Measurements from ENCODE around the gene PAQR6. TPM values are rescaled to one million over a fixed set of nuclear protein-coding genes. Genes with fewer than 3 reads are reported as not detected.

The PAQR6 gene, protein sequence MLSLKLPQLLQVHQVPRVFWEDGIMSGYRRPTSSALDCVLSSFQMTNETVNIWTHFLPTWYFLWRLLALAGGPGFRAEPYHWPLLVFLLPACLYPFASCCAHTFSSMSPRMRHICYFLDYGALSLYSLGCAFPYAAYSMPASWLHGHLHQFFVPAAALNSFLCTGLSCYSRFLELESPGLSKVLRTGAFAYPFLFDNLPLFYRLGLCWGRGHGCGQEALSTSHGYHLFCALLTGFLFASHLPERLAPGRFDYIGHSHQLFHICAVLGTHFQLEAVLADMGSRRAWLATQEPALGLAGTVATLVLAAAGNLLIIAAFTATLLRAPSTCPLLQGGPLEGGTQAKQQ
- 0.29 and 0.44 TPM in 2 replicates for total RNA-seq

DNA sequence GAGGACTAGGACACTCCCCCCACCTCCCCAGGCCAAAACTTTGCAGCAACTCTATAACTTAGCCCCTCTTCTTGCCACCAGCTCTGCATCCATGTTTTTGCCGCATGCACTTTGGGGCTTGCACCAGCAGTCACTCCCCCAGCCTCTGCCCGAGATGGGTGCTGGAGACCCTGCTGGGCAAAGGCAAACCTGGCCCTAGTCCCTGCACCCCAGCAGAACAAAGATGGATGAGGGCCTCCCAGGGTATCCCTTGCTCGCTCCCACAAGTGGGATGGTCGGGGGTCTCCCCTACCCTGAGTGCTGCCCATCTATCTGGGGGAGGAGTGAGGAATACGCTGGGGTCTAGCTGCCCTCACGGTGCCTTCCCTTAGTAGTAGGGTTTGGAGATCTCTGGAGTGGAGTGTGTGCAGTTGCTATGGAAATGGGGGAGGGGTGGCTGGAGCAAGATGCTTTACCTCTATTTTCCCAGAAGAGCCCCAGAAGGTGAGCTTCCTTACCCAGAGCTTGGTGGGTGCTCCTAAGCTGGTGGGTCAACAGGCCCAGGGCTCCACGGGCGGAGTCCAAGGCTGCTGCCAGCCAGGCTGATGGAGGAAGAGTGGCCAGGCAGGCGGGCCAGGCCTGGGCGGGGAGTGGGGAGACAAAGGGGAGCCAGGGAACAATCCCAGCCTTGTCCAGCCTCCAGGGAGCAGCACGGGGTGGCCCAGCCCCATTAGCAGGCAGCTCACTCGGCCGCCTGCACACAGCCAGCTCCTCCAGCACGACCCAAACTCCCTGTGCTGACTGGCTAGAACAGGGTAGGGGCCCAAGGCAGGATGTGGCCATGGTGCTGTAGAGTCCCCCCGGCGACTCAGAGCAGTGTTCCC, at the start of gene PAQR6:
PAQR6 (minus strand) TSS at position 597 of the 863 bp plus-strand sequence. CDS start 1,325 bp downstream, outside the sequence.

DNA sequence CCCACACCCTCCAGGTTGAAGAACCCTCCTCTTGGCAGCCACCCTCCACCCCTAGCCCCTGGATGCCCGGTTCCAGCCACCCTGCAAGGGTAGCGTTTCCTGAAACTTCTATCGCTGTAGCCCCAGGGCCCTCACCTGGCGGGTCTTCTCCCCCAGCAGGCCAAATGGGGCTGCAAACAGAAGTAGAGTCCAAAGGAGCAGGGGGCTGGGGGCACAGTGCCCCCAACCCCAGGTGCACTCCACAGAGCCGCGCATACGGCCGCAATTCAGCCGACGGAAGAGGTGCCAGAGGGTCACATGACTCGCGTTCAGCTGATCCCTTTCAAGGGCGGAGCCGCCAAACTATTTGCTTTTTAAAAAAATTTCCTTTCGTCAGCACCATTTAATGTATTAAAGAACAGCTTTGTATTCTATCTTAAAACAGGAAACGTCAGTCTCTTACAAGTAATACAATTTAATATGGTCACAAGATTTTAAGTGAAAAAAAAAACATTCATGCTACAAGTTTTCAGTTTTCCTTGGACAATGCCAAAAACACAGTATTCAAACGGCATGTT, 47.6 kb upstream of the PAQR6 start, which contains the start of gene GLMP:
GLMP (minus strand) TSS at position 289 of the 557 bp plus-strand sequence; CDS start at position 255, 34 bp downstream.

DNA sequence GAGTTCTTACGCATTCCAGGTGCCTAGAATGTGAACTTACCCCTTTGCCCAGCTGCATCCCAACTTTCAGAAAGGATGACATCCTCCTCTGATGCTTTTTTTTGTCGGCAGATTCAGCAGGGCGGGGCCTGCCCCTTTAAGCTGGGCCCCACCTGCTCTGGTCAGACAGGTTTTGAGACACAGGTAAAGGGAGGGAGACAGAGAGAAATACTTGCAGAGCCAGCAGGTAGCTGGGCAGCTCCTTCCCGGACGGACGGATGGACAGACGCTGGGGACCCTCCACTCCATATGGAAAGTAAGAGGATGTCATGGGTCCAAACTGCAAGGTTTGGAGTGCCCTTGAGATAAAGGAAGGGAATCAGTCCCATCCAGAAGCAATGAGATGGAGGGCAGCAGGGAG, 36.3 kb upstream of the PAQR6 start, which contains the start of gene TMEM79:
TMEM79 (plus strand) TSS at position 214 of the 400 bp plus-strand sequence. CDS start 902 bp downstream, outside the sequence.

DNA sequence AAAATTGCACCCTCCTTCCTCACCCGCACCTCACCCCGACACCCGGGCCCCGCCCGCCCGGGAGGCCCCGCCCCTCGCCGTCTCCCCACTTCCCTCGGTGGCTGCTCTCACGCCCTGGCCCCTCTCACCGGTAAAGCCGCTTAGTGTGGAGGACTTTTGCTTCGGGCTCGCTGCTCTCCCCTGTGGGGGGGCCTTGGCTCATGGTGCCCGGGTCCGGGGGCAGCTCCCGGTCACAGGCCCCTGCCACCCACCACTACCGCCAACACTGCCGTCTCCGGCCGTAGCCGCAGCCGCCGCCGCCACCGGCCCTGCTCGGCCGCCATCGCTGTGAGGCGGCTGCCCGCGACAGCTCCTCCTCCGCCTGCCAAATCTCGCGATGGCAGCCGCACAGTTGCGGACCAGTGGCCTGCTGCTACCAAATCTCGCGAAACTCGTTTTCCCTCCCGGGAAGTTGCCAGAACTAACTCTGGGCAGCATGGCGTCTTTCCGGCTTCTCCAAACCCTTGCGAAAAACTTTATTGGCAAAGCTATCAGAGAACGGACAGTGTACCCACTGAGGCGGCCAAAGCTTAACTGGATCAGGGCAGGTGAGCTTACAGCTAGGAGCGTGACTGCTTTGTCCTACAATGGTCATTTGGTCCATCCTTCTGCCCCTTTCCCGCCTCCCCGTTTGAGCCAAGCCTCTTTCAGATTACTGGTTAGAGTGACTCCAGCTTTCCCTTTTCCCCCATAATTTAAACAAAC, 34.8 kb upstream of the PAQR6 start, which contains the start of gene SMG5:
SMG5 (minus strand) TSS at position 347 of the 744 bp plus-strand sequence; CDS start at position 202, 145 bp downstream.

DNA sequence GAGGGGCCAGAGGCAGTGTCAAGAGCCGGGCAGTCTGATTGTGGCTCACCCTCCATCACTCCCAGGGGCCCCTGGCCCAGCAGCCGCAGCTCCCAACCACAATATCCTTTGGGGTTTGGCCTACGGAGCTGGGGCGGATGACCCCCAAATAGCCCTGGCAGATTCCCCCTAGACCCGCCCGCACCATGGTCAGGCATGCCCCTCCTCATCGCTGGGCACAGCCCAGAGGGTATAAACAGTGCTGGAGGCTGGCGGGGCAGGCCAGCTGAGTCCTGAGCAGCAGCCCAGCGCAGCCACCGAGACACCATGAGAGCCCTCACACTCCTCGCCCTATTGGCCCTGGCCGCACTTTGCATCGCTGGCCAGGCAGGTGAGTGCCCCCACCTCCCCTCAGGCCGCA, 5.9 kb downstream of the PAQR6 start, which contains the start of gene BGLAP:
BGLAP (plus strand) TSS at position 259 of the 400 bp plus-strand sequence; CDS start at position 307, 48 bp downstream.

DNA sequence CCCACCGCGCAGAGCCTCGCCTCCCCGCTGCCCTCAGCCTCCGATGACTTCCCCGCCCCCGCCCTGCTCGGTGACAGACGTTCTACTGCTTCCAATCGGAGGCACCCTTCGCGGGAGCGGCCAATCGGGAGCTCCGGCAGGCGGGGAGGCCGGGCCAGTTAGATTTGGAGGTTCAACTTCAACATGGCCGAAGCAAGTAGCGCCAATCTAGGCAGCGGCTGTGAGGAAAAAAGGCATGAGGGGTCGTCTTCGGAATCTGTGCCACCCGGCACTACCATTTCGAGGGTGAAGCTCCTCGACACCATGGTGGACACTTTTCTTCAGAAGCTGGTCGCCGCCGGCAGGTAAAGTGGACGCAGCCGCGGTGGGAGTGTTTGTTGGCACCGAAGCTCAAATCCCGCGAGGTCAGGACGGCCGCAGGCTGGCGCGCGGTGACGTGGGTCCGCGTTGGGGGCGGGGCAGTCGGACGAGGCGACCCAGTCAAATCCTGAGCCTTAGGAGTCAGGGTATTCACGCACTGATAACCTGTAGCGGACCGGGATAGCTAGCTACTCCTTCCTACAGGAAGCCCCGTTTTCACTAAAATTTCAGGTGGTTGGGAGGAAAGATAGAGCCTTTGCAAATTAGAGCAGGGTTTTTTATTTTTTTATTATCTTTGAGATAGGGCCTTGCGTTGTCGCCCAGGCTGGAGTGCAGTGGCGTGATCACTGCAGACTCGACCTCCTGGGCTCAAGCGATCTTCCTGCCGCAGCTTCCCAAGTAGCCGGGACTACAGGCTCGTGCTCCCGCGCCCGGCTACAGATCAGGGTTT, 34.8 kb downstream of the PAQR6 start, which contains the start of gene PMF1:
PMF1 (plus strand) TSS at position 175 of the 811 bp plus-strand sequence; CDS start at position 184, 9 bp downstream.

DNA sequence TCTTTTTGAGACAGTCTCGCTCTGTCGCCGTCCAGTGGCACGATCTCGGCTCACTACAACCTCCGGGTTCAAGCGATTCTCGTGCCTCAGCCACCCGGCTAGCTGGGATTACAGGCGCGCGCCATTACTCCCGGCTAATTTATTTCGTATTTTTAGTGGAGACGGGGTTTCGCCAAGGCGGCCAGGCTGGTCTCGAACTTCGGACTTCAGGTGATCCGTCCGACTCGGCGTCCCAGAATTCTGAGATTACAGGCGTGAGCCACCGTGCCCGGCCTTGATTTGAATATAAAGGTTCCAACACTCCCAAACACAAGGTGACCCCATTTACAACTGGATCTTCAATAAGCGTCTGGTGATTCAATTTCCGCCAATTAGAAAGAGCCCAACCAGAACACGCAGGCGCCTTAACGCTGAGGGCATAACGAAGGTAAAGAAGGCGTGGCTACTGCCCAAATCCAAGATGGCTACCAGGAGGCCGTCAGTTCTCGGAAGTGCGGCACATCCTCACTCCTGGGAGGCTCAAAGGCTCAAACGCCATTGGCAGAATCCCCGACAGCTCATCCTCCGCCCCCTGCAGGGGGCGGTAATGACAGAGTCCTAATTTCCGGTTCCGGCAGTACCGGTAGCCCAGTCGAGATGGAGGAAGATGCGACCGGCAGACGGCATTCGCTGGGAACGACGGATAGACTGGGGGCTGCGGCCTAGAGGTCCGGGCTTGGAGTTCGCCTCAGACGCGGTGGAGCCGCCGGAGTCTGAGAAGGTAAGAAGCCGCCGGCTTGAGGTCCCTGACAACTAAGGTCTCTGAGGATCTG, 54.2 kb downstream of the PAQR6 start, which contains the start of gene SLC25A44:
SLC25A44 (plus strand) TSS at position 617 of the 812 bp plus-strand sequence. CDS start 5,744 bp downstream, outside the sequence.

Other genes starting within 250 kb of the PAQR6 start
- gene SSR2, start 227.1 kb downstream of the PAQR6 start, total RNA-seq, result 525 and 1,330 TPM in 2 replicates
- gene UBQLN4, start 194.3 kb downstream of the PAQR6 start, total RNA-seq, result 18.4 and 27.2 TPM in 2 replicates
- 23.4 and 35.2 TPM in 2 replicates for gene LAMTOR2, start 193.3 kb downstream of the PAQR6 start, total RNA-seq
- not detected in 2 replicates for gene RAB25, start 186.9 kb downstream of the PAQR6 start, total RNA-seq
- gene MEX3A, start 165.6 kb downstream of the PAQR6 start, total RNA-seq, result 0.22 and 2.3 TPM in 2 replicates
- gene LMNA, start 133.3 kb downstream of the PAQR6 start, total RNA-seq, result 571 and 1,162 TPM in 2 replicates
- 0.43 and 0.44 TPM in 2 replicates for gene SEMA4A, start 94.5 kb downstream of the PAQR6 start, total RNA-seq
- gene SLC25A44, start 54.0 kb downstream of the PAQR6 start, total RNA-seq, result 17.3 and 18.6 TPM in 2 replicates
- 36.5 and 39.2 TPM in 2 replicates for gene PMF1, start 35.0 kb downstream of the PAQR6 start, total RNA-seq
- gene BGLAP, start 5.9 kb downstream of the PAQR6 start, total RNA-seq, result 0.57 TPM in 1 of 2 replicates, not detected in the other
- gene SMG5, start 34.8 kb upstream of the PAQR6 start, total RNA-seq, result 66.7 and 80.2 TPM in 2 replicates
- 1.4 and 1.8 TPM in 2 replicates for gene TMEM79, start 36.3 kb upstream of the PAQR6 start, total RNA-seq
- gene GLMP, start 47.6 kb upstream of the PAQR6 start, total RNA-seq, result 55.1 and 111 TPM in 2 replicates
- gene VHLL, start 51.3 kb upstream of the PAQR6 start, total RNA-seq, result 0.29 TPM in 1 of 2 replicates, not detected in the other
- gene CCT3, start 90.2 kb upstream of the PAQR6 start, total RNA-seq, result 235 and 416 TPM in 2 replicates
- not detected in 2 replicates for gene TSACC, start 90.5 kb upstream of the PAQR6 start, total RNA-seq
- 0.14 TPM in 1 of 2 replicates, not detected in the other for gene RHBG, start 121.2 kb upstream of the PAQR6 start, total RNA-seq

Measured in placental pericyte (primary cell).